HFFc6 (cell line): ENCODE results near the gene STX1A. TPM values are rescaled to one million over a fixed set of nuclear protein-coding genes. Genes with fewer than 3 reads are reported as not detected.

Source experiments
- DNase-seq: peaks from one replicate; pipeline ENCODE4 v3.0.0-alpha.2; 2018
- H3K27ac Mint-ChIP-seq: 2 replicates; pipeline ENCODE4 v1.8.0; 2020; ENCODE audit warnings: mild to moderate bottlenecking, mixed read lengths
- H3K27me3 Mint-ChIP-seq: 2 replicates; pipeline ENCODE4 v1.8.0; 2021; ENCODE audit warnings: mild to moderate bottlenecking, moderate library complexity, mixed read lengths; ENCODE audit not compliant: insufficient read depth
- H3K36me3 Mint-ChIP-seq: 2 replicates; pipeline ENCODE4 v1.8.0; 2021; ENCODE audit warnings: low read depth, mixed read lengths
- H3K4me1 Mint-ChIP-seq: 2 replicates; pipeline ENCODE4 v1.8.0; 2020; ENCODE audit warnings: low read depth, mixed read lengths
- H3K4me3 Mint-ChIP-seq: 2 replicates; pipeline ENCODE4 v1.8.0; 2020; ENCODE audit warnings: mild to moderate bottlenecking, moderate library complexity, mixed read lengths
- H3K9me3 Mint-ChIP-seq: 2 replicates; pipeline ENCODE4 v1.8.0; 2020; ENCODE audit warnings: mild to moderate bottlenecking, mixed read lengths
- CTCF ChIP-seq: fragments of 200-600 bp; sonication (generic); IDR thresholded peaks from 2 replicates; pipeline ENCODE4 v1.5.0; 2021; ENCODE audit warnings: antibody characterized with exemption, mild to moderate bottlenecking
- total RNA-seq, 6 experiments: library from RNA; stranded (reverse); fragmentation: NEBNext Ultra II Directional; extraction: Animal tissue kit (Norgen Biotek cat#: 25700); gene quantifications; 2 replicates in 1 of 6; 3 replicates in 5 of 6; pipeline ENCODE4 v1.2.3, GENCODE V29; 2021

STX1A gene
- total RNA-seq, 6 experiments from 2014 or later: 9.6 to 14.7 (median 12.2) TPM

GRCh38 chr7:73761854-73762658, 42.6 kb upstream of the STX1A start:
- TF ChIP-seq CTCF: no peak
- H3K27me3 Mint-ChIP-seq: peaks cover 12% of the 10 kb centered on the region
- DNase-seq: no peak
- H3K4me1 Mint-ChIP-seq: no peaks in the 10 kb centered on the region
- H3K27ac Mint-ChIP-seq: no peak overlapping the region
- no peak overlapping the region for H3K4me3 Mint-ChIP-seq
- H3K36me3 Mint-ChIP-seq: no peaks in the 10 kb centered on the region; the same call in 1 of the 2 replicates
- no peaks in the 10 kb centered on the region for H3K9me3 Mint-ChIP-seq

- H3K9me3 Mint-ChIP-seq: no peaks in the 10 kb centered on the region
- H3K36me3 Mint-ChIP-seq: no peaks in the 10 kb centered on the region
- no peak overlapping the region for H3K4me3 Mint-ChIP-seq
- H3K4me1 Mint-ChIP-seq: no peaks in the 10 kb centered on the region
- TF ChIP-seq CTCF: no peak
- peaks cover 12% of the 10 kb centered on the region for H3K27me3 Mint-ChIP-seq
- DNase-seq: no peak
- no peak overlapping the region for H3K27ac Mint-ChIP-seq
Observed at GRCh38 chr7:73758581-73759138, 39.2 kb upstream of the STX1A start.

- no peaks in the 10 kb centered on the region for H3K4me1 Mint-ChIP-seq
- H3K36me3 Mint-ChIP-seq: no peaks in the 10 kb centered on the region
- no peaks in the 10 kb centered on the region for H3K9me3 Mint-ChIP-seq
- peaks cover 5% of the 10 kb centered on the region for H3K27me3 Mint-ChIP-seq
- no peak for DNase-seq
- no peak overlapping the region for H3K4me3 Mint-ChIP-seq
- no peak overlapping the region for H3K27ac Mint-ChIP-seq
- TF ChIP-seq CTCF: no peak
Observed at GRCh38 chr7:73749931-73750776, 30.7 kb upstream of the STX1A start.

GRCh38 chr7:73746378-73746777, 26.9 kb upstream of the STX1A start:
- TF ChIP-seq CTCF: no peak
- no peak overlapping the region for H3K27ac Mint-ChIP-seq
- no peak for DNase-seq
- H3K36me3 Mint-ChIP-seq: no peaks in the 10 kb centered on the region
- no peaks in the 10 kb centered on the region for H3K9me3 Mint-ChIP-seq
- H3K27me3 Mint-ChIP-seq: peaks cover 5% of the 10 kb centered on the region
- H3K4me1 Mint-ChIP-seq: no peaks in the 10 kb centered on the region
- no peak overlapping the region for H3K4me3 Mint-ChIP-seq

- Mint-ChIP-seq H3K4me3 (no peak overlapping the region), H3K27me3 (peaks cover 4% of the 10 kb centered on the region)
Observed at GRCh38 chr7:73742753-73743641, 23.5 kb upstream of the STX1A start.

More at GRCh38 chr7:73742753-73743641, 23.5 kb upstream of the STX1A start:
- no peaks in the 10 kb centered on the region for H3K9me3 Mint-ChIP-seq
- DNase-seq: no peak
- no peaks in the 10 kb centered on the region for H3K36me3 Mint-ChIP-seq
- TF ChIP-seq CTCF: no peak
- H3K4me1 Mint-ChIP-seq: peaks cover under 1% of the 10 kb centered on the region; the same call in 1 of the 2 replicates
- H3K27ac Mint-ChIP-seq: no peak overlapping the region
